TTC549 (cell line): ENCODE measurements around the gene KIAA1210.

ENCODE experiments used
- FAIRE-seq: peaks from 2 replicates; lab custom pipeline; 2012; peaks lifted over from hg19 to GRCh38; lab: Jason Lieb, UNC

KIAA1210 gene

DNA sequence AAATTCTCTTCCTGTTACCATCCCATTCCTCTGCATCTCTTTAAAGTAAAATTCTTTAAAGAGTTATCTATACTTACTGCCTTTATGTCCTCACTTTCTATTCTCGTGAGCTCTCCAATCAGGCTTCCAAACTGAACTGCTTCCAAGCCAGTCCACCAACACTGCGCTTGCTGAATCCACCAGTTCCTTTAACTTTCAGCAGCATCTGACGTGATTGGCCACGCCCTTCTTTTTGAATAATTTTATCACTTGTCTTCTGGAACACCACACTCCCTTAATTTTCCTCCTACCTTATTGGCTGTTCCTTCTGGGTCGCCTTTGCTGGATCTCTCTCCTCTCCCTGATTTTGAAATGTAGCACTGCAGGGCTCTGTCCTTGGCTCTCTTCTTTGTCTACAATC lies at the start of gene KIAA1210:
TSS of gene KIAA1210 (minus strand) at position 163 of the 400 bp plus-strand sequence. CDS start 4,170 bp downstream, outside the sequence.
- no peak for FAIRE-seq

DNA sequence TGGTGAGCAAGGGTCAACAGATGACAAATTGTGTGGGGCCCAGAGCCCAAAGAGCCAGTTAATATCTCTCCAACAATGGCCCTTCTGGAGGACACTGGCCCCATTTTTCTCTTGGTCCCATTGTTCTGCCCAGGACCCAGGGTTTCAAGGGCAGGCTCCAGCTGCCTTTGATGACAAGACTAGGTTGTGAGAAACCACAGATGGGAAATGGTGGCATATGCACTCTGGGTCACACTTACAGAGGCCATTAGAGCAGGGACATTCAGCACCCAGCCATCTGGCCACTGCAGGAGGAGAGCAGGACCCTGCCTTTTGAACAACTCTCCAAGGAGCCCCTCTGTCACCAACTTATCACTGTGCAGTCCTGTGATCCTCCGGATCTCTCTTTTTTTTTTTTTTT lies 49.7 kb upstream of the KIAA1210 start:
- FAIRE-seq = no peak

DNA sequence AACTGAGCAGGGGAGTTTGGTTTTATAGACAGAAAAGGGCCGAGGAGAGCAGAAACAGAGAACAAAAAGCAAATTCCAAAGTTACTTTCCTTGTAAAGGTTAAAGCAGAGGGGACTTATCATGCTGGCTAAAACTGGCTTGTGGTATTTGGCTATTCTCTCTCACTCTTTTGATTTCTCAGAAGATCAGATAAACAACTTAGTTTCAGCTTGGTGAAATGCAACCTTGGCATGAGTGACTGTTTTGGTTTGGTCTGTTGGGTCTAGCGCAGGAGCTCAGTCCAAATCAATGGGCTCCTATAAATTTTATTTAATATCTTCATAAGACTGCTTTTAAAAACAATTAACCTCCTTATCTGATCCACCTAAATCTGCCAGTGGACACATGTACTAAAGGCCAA lies 47.3 kb upstream of the KIAA1210 start:
- no peak for FAIRE-seq

DNA sequence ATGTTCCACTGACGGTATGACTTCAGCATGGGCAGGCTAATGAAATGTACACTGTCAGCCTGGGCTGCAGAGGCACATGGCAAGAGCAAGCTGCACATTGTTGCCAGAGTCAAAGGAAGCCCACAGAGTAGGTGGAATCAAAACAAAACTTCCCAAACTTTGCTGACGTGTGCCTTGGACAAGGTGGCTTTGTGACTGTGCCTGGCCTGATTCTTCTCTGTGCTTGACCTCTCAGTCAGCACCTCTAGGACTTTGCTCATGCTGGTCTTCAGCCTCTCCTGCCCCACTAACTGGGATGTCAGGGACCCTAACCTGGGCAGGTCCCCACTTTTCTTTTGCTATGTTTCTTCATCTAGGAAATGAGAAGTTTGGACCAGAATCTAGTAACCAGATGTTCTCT lies 40.5 kb upstream of the KIAA1210 start:
- FAIRE-seq = no peak

DNA sequence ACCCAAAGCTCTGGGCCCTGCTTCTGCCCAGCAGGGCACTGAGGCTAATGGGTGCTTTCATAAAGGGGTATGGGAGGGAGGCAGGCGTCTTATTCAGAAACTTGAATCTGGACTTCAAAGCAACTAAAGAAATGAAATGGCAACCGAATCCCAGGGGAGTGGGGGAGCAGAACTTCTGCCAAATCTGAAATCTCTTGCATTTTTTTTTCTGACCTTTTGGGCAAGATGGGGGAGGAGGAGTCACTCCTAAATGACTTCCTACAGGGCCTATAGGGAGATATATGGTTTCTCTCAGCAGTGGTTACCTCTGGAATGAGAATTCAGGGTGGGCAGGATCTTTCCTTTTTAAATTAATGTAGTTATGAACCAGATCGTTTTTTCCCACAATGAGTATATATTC lies 30.6 kb upstream of the KIAA1210 start:
- FAIRE-seq = no peak

GRCh38 chrX:119156241-119156640 lies 28.6 kb upstream of the KIAA1210 start:
- no peak for FAIRE-seq

GRCh38 chrX:119155416-119156035 lies 27.9 kb upstream of the KIAA1210 start:
- FAIRE-seq = no peak

GRCh38 chrX:119151051-119151380 lies 23.4 kb upstream of the KIAA1210 start:
- no peak for FAIRE-seq

- FAIRE-seq = no peak
Measured at GRCh38 chrX:119150163-119151050, 22.8 kb upstream of the KIAA1210 start.

- no peak for FAIRE-seq
Measured at GRCh38 chrX:119147486-119147885, 19.9 kb upstream of the KIAA1210 start.

DNA sequence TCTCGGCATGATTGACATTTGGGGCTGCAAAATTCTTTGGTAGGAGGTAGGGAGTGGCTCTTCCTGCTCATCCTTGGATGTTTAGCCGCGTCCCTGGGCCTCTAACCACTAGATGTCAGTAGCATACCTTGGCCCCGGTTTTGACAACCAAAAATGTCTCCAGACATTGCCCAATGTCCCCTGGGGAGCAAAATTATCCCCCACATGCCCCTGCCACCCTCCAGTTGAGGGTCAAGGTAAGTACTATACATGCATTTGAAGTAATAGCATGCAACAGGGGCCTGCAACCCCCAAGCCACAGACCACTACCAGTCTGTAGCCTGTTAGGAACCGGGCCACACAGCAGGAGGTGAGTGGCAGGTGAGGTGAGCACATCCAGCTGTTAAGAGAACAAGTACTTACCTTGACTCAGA lies 17.6 kb upstream of the KIAA1210 start:
- no peak for FAIRE-seq

- FAIRE-seq = no peak
Measured at GRCh38 chrX:119134466-119134865, 6.9 kb upstream of the KIAA1210 start.

- no peak for FAIRE-seq
Measured at GRCh38 chrX:119132961-119133360, 5.3 kb upstream of the KIAA1210 start.

DNA sequence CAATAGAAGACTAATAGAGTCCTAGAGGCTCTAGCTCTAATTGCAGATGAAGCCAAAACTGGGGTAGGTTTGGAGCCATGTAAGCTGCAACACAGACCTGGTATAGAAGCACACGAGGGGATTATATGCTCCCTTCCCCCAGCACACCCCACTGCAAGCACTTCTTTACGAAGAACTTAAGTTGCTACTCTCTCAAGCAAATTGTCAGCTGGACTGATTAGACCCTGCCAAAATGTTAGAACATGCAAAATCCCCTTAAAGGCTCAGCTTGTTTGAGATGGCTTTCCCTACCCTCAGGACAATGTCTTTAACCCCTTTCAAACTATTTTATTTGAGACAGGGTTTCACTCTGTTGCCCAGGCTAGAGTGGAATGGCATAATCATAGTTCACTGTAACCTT lies 4.7 kb upstream of the KIAA1210 start:
- FAIRE-seq = no peak

GRCh38 chrX:119130911-119131310 lies 3.3 kb upstream of the KIAA1210 start:
- FAIRE-seq = no peak

DNA sequence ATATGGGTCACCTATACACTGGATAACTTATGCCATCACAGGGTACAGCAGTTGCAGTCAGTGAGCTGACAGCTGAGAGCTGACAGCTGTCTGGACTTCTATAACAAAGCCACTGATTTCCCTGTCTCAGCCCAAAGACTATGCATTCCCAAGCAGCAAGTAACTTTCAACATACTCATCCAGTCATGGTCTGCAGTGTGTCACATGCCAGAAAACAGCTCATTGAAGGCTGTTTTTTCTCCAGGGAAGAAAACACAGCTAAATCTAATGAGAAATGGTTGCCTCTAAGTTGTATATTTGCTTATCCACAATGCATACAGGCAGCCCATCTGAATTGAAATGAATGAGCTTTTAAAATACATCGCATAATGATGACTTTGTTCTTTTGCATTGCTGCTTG lies 6.3 kb downstream of the KIAA1210 start:
- no peak for FAIRE-seq

DNA sequence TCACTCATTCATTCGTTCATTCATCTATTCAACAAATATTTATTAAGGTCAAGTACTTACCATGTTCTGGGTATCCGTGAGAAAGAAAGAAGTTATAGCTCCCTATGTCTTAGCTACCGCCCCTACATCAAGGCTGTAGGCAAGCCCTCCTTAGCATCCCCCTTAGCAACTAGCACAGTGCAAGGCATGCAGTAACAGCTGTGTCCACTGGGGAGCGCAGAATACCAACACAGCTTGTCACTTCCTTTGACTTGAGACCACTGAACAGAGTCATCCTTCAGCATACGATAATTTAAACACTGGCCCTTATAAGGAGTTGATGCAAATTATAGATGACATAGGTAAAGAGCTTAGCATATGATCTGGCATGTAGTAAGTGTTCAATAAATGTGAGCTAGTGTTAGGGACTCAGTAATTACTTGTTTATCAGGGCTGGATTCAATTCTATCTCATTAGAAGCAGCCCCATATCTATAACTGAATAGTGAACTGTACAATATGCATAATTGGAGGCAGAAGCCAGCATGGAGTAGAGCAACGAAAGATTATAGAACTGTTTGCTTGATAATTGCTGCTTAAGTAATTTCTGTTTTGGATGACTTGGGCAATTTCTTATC lies 8.7 kb downstream of the KIAA1210 start:
- FAIRE-seq = no peak

DNA sequence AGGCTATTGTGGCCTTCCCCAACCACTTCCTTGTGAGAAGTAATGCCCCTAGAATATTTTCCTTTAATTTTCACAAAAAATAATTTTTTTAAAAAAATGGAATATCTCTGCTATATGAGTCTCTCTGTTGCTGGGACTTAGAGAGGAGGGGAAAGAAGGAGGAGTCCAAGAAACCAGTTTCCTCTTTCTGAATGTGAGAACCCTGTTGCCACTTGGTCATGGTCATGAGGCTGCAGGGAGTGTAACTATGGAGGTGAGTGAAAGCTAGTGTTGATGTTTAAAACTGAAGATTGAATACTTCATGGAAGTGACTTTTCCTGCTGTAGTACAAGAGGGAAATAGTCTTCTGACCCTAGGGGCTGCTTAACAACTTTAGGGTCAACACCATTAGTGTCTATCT lies 20.4 kb downstream of the KIAA1210 start:
- no peak for FAIRE-seq

DNA sequence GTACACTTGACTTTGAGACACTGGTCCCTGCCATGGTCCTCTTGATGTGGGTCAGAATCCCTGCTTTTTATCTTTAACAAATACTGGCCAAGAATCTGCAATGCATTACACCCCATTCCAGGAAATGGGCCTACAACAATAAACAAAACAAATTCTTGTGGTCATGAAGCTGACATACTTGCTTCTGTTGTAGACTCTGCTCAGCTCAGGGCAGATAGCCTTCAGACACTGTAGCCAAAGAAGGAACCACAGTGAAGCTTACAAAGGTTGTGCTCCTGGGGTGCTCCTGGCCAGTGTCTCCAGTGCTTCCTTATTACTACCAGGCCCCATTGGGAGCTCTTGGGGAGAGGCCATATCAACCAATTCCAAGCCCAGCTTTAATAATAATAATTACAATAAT lies 21.8 kb downstream of the KIAA1210 start:
- FAIRE-seq = no peak

DNA sequence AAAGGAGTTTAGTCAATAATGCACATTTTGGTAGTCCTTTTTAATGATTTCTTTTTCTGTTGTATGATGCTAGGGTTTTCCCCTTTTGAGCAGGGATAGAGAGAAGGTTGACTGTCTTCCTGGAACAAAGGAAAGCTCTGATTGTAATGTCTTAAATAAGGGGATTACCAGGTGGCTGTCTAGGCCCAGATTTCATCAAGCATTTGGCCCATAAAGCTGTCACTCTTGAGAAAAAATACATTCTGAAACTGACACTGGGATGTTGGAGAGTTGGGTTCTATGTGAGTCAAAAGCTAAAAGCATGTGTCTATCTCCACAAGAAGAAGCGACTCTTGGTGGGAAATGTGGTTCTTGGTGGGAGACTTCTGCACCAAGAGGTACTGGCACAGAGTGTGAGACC lies 26.4 kb downstream of the KIAA1210 start:
- FAIRE-seq = no peak

DNA sequence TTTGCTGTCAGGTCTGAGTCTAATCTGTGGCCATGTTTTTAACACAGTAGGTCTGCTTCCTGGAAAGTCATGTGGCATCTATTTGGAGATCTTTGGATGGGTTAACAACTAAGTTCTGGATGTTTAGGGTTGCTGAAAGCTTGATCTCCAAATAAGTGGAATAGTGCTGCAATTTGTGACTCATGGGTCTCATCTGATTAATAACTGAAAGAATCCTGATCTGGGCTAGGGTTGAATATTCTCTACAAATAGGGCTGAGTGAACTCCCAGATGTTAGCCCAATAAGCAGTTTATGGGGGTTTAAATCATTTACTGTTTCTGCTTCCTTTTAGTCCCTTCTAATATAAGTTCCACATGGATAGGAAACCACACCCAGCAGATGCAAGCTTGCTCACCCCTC lies 31.7 kb downstream of the KIAA1210 start:
- no peak for FAIRE-seq

DNA sequence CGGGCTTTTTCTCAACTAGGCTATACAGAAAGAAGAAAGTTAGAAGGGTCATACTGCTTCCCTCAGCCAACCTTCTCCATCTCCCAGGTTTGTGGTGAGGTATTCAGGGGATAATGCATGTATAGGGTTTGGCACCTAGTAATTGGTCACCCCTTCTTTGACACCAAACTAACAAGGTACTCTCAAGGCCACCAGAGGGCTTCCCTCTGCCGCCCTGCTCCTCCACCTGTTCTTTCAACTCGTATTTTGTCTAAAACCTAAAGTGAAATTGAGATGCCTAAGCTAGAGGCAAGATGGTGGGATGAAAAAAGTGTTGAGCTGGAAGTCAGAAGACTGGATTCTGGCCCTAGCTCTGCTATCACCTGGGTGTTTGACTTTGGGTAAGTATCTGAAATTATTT lies 32.8 kb downstream of the KIAA1210 start:
- no peak for FAIRE-seq

- no peak for FAIRE-seq
Measured at GRCh38 chrX:119093991-119094735, 33.4 kb downstream of the KIAA1210 start.
